Fibroblast of skin of abdomen (primary cell): ENCODE results near the gene PTPRG.
A peak's percentile ranks its signal among the peaks of the same experiment; 100 is the strongest.

Source experiments
- DNase-seq: peaks from one replicate; pipeline ENCODE4 v3.0.0-alpha.2; 2013

Gene PTPRG

DNA sequence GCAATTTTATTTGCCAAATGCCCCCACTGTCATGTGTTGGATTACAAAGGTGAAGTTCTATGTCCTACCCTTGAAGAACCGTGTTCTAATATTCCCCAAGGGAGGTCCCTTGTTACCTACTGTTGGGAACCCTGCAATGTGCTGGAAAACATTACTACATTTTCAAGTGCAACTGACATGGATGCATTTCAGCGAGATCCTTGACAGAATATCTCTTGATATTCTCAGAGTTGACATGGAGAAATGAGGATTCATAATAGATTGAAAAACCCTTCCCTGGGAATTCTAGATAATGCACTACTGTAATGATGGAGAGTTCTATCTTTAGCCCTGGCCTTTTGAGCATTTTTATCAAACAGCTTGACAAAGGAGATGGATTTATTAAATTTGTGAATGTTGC lies 414.6 kb downstream of the PTPRG start:
- no peak for DNase-seq

DNA sequence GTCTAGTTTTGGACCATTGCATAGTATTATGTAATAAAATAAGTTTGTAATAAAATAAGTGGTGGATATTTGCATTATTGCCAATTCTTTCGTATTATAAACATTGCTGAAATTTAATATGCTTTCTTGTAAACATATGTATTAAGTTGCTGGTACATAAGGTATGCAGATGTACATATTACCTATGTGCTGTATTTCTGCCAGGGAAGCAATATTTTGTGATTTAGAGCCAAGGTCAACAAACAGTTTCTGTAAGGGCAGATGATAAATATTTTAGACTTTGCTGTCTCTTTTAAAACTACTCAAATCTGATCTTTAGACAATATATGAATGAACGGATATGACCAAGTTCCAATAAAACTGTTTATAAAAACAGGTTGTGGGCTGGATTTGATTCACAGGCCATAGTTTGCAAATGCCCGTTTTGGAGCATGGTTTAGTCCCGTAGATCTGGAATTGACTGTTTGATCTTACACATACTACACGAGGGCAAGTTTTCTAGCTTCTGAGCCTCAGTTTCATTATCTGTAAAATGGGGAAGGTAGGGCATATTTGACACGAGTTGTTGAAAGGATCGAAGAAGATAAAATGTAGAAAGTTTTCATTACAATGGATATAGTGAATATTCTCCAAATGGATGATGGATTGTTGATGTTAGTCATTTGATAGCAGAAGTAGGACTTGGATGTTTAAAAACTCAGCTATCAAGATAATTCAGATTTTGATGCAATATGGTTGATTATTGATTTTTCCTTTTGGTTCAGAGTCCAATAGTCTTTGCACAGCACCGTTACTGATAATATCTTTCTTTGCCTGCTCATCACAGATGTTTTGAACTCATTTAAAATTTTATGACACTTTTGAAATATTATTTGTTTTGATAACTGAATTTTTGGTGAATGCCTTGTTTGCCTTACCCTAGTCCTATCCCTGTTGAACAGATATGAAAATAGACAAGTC lies 417.4 kb downstream of the PTPRG start:
- no peak for DNase-seq

DNA sequence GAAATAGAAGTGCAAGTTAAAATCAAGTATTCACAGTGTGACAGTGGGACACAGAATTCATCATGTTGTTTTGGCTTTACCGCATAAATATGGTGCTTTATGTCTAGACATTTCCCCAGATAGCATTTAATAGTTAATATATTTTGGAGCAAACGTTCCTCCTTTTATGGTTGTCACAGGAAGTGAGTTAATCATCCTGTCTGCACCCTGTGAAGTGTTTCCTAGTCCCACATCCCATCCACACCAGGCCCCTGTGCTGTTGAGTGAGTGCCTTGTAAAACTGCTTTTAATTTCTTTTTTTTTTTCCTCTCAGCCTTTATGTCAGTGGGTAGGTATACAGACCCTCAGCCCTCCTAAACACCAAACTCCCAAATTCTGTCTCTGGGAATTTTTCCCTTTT lies 418.3 kb downstream of the PTPRG start:
- peak; percentile 54 for DNase-seq

DNA sequence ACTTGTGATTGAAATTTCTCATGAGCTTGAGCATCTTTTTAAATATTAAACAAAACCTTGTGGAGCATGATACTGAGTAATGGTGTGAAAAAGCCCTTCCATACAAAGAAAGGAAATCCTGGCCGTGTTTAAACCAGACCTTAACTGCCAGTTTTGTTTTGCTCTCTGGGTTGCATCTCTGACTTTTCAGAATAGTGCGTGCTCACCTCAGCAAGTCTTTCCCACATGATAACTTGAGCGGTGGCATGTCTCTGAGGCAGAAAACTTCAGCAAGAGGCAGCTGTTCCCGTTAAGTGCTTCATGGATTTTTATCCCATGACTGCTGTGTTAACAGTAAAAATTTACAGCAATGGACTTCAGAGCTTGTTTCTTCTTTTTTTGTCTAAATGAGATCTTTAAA lies 418.7 kb downstream of the PTPRG start:
- peak; percentile 32 for DNase-seq

DNA sequence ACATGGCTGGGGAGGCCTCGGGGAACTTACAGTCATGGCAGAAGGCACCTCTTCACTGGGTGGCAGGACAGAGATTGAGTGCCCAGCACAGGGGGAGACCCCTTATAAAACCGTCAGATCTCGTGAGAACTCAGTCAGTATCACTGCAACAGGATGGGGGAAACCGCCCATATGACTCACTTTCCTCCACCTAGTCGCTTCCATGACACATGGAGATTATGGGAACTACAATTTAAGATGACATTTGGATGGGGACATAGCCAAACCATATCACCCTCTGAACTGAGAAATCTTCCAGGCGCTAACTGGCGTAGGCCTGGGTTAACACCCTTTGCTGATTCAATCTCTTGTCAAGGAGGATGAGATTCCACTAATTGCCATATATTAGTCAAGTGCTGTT lies 419.7 kb downstream of the PTPRG start:
- no peak for DNase-seq

DNA sequence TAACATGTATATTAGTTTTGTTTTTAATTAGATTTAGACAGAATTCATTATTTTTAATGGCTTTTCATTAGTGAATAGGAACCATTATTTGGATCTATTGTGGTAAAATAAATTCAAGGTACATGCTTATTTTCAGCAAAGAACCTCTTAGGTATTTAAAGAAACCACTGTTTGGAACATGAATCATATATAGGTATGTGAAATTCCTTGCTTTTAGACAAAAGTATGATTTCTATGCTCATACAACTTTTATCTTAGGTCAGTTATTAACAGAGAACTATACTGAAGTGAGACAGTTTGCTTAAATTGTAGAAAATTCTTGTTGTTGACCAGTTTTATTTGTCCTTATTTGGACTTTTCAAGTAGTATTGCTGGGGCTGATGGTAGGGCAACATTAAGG lies 422.1 kb downstream of the PTPRG start:
- no peak for DNase-seq

DNA sequence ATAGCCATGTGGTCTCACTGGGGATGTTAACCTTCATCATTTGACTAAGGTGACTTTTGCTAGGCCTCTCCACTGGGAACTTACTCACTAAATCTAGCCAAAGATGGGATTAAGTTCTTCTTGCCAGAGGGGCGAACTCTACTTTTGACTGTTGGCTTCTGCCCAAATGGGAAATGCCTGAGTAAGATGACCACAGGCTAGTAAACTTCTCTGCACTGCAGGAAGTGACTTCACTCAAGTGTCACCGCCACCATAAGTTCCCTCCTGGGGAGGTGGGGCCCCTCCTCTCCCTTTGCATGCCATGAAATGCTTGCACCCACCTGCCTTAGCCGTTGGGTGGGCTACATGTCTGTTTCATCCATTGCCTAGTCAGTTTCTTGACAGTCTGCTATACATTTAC lies 423.6 kb downstream of the PTPRG start:
- DNase-seq: peak; percentile 67

DNA sequence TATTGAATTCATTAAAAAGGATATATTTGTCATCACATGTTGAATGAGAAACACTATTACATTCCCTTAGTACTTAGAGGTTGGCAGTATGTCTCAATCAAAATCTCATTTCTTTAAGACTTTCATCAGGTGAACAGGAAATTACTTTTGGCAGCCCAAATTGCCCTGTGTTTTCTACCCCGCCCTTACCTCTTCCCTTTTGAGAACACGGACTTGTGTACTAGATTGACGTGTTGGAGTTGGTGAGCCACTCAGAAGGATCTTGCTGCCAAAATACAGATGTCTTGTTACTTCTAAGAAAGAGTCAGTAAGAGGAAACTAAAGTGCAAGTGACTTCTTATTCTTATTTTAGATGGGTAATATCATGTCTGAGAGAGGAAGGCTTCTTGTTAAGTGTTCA lies 425.1 kb downstream of the PTPRG start:
- DNase-seq: no peak

DNA sequence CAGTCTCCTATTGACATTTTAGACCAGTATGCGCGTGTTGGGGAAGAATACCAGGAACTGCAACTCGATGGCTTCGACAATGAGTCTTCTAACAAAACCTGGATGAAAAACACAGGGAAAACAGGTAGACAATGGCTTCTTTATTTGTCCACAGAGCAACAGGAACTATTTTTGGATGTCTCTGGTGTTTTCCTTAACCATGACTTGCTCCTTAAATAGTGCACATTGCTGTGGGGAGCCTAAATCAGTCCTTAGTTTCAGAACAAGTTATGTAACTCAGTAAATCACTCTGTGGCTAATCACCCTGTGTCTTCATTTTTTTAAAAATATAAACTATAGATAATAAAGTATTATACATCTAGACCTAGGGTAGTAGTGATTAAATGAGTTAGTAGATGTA lies 428.3 kb downstream of the PTPRG start:
- DNase-seq: no peak

DNA sequence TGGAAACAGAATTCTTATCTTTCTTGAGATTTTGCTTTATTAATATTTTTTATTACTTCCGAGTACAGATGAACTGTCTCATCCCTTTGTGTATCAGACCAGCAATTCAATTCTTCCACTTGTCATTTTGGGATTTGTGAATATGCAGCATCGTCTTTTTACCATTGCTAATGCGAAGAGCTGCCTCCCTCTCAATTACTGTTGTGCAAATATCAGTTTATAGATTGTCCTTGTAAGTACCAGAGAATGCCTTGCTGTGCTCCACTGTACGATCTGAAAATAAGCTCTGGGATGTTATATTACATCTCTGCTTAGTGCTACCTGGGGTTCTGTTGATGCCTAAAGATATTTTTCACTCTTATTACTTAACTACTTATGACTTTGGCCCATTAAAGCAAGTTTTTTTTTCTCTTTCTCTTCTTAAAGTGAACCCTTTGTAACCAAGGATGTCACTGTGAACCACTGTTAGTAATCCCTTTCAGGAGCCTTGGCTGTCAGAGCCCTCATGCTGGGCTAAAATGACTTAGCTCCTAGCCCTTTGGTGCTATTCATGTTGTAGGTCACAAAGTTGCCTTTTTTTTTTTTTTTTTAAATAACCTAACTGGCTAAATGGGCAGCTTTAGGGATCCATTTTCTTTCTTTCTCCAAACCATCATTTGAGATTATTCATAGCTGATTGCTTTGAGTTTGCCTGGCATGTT lies 429.1 kb downstream of the PTPRG start:
- no peak for DNase-seq

DNA sequence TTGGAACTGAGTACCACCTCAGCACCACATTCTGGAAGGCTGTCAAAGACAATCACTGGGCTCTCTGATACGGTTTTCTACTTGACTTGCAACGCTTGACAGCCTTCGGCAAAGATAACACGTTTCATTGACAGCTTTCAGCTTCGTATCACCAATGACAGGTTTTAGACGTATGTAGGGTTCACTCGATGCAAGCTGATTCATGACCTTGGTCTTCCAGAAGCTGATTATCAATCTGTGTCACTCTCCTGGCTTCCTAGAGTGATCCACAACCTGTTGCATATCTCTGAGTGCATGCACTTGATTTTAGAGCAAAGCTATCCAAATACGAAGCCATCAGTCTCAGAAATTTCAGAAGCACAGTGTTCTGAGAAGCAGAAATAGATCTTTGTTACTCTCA lies 430.3 kb downstream of the PTPRG start:
- no peak for DNase-seq

DNA sequence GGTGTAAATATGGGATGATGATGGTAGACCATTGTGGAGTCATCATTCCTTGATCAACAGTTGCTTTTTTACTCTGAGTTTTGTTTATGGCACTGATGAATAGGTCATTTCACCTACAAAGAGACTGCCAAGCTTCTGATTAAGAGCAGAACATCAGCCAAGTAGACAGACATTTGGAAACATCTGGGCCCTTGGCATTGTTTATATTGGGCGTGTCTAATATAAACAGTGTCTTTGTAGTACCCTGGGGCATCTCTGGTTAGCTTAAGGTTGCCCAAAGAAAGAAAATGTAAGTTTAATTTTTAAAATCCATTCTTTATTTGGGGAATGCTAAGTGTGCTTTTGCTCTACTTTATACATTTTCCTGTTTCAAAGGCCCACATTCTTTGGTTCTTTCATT lies 435.0 kb downstream of the PTPRG start:
- no peak for DNase-seq

DNA sequence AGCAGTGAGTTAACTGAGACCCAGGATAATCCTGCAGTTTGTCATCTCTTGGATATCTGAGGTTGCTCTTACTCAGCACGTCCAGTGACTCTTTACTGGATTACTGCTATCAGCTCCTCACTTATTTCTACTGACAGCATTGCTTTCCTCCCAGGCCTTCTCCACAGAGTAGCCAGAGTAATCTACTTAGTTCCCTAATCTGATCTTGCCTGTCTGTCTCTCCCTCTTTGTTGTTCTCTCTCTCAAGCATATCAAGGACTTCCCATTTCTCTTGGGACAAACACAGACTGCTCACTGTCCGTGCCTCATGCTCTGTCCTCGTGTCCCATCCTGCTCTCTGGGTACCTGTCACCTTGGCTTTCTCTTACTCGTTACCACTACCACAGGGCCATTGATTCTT lies 435.7 kb downstream of the PTPRG start:
- DNase-seq: no peak

DNA sequence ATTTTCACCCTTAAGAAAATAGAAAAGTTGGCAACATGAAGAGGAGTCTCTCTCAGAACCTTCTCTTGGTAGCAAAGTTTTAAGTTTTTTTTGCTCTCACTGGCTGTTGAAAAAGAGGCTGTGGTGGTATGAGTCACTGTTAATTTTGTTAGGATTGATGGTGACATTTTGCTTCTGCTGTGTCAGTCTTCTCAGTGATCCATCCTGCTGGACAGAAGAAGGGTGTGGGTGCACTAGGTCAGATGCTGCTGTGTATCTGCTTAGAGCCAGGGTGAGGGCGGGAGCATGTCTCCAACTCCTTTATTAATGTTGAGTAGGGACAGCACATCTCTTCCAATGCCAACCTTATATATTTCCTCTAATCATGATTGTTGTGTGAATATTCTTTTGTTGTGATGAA lies 442.5 kb downstream of the PTPRG start:
- no peak for DNase-seq

DNA sequence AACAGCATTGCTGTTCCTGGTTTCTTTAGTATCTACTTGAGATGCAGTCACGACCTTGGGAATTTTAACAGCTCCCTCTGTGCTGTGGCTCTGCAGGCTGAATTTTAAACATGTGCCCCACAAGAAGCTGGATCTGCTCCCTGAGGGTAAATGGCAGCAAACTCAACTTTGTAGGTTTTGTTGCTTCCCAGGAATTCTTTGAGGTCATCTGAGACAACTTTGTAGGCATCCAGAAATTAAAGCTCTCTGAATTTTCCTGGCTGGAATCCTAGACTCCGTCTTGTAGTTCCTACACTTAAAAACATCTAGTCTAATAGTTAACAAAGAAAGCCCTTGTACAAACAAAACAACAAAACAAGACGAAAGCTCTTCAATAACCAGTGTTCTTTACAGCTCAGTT lies 445.7 kb downstream of the PTPRG start:
- DNase-seq: peak; percentile 33

DNA sequence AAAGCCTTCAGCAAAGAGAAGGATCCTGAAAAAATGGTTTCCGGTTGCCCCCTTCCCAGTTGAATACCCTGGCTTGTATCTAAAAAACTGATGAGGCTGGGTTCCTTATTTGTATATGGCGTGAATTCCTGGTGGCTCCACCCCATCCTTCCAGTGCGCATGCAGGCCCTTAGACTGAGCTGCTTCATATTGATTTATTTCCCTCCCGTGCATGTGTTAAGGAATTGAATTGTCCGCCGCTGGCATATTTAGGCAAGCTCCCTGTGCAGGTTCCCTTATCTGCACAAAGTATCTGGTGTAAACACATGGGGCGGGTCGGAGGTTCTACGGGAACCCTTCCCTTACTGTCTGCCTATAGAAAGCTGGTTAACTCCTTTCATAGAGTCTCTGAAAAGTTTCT lies 449.6 kb downstream of the PTPRG start:
- no peak for DNase-seq

DNA sequence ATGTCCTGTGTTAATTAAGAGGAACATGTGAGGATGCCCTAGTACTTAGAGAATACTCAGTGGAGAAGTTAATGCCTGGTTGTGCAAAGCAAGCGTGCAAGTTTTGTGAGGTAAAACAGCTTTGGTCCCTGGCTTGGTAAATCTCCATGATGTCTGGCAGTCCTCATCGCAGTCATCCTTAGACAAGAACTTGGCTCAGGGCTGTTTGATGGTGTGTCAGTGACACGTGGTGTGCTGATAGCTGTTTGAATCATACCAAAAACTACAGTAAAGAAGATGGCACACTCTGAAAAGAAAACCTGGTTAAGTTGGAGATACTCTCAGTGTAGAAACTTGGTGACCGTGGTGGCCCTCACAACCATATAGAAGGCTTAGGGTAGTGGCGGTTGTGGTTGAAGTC lies 450.3 kb downstream of the PTPRG start:
- DNase-seq: no peak

DNA sequence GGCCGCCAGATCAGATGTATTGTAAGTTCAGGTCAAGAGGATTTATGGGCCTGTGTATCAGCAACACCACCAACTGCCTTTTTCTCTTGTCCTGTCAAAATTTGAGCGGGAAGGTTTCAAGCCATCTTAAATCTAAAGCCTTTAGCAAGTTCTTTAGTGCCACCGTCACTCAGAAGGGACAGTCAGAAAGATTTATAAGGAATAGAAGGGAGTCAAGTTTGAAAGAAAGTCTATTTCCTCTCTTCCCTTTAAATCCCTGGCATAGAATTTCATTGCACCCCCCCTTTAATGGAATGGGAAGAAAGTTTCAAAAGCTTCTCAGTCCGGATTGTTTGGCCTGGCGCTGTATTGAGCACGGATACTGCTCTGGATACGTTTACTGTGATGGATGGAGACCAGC lies 452.6 kb downstream of the PTPRG start:
- no peak for DNase-seq

DNA sequence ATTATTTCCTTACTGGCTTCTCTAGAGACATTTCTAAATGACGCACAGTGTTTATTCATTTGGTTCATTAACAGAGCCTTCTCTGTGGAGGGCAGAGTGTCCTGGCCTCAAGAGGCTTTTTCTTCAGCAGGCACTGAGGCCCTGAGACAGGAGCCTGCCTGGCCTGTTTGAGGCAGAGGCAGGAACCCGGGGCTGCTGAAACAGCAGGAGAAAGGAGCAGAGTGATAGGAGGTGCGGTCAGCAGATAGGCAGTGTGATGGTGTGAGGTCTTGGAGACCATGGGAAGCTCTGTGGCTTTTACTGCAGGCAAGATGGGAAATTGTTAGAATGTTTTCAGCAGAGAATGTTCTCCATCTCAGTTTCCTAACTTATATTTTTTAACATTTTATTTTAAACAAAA lies 453.7 kb downstream of the PTPRG start:
- no peak for DNase-seq

DNA sequence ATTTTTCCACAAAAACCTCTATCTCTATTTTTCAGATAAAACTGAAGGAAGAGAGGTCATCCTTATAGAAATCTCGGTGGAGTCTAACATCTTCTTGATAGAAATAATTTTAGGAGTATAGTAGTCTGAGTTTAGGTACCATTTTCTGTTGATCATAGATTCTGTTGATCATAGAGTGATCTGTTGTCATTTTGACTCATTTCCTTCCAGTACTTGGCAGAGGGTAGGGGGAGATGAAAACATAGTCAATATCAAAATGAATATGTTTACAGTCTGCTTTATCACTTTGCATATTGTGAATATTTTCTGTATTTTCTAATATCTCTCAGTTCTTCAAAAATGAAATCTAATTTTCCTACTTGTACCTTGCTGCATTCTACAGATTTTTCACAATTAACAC lies 458.5 kb downstream of the PTPRG start:
- DNase-seq: no peak

DNA sequence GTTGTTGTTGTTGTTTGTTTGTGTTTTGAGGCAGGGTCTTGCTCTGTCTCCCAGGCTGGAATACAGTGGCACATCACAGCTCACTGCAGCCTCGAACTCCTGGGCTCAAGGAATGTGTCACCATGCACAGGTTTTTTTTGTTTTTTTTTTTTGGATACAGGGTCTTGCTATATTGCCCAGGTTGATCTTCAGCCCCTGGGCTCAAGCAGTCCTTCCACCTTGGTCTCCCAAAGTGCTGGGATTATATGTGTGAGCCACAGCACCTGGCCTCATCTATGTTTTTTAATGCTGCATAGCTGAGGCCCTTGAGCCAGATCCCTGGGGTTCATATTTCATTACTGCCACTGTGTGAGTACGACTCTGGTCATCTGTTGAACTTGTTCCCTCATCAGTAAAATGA lies 459.3 kb downstream of the PTPRG start:
- no peak for DNase-seq

DNA sequence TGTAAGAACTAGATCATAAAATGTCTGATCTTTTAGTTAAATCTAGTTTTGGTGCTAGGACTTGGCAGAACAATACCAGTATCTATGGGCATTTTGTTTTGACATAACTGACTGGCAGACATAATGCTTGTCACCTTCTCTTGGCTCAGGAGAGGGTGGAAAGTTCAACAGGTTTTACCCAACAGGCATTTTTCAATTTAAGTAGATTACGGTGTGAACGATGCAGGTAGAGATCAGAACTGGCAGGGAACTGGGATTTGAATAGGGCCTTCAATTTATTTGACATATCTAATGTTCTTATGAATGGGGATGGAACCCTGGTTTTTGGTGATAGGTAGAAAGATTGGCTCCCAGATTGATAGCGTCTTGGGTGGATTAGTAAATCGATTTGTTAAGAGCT lies 460.9 kb downstream of the PTPRG start:
- DNase-seq: no peak

DNA sequence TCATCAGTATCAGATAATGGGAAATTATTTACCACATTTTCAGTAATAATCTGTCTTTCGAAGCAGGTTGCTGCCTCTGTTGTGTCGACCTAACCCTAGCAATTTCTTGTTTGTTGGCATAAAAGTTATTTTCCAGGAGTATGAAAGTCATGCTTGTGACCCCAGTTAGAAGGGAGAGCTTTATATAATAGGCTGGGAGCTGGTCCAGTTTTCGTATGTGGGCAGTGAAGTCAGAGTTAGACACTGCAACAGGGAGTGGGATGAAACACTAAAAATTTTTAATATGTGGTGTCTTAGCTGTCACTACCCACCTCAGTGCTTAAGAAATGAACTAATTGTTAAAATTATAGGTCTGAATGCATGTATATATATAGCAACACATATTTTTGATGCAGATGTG lies 463.5 kb downstream of the PTPRG start:
- no peak for DNase-seq

DNA sequence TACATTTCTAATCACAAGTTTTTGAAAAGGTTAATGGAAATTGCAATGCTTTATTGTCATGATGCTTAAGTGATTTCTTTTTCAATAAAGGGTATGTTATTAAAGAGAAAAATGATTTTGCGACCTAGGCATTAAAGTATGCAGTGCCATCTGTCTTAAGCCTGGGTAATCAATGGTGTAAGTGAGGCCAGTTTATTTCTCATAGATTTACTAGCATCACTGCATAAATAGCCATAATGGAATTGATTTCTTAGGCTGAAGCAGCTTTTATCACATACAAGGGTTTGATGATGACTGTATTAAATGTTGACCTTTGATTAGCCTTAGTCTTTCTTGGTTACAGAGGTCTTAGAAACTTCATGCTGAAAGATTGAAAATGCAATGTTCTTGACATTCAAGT lies 464.5 kb downstream of the PTPRG start:
- no peak for DNase-seq
